ENCODE results near the gene TMEM248. TPM values are rescaled to one million over a fixed set of nuclear protein-coding genes. Genes with fewer than 3 reads are reported as not detected.
"Not testable (repeated sequence)": the region's sequence is repeated elsewhere in the genome, so short reads cannot be mapped to it uniquely, and the experiment has no call there.

The TMEM248 gene
- total RNA-seq, 1 donor from 2014 or later: 44.3 TPM

DNA sequence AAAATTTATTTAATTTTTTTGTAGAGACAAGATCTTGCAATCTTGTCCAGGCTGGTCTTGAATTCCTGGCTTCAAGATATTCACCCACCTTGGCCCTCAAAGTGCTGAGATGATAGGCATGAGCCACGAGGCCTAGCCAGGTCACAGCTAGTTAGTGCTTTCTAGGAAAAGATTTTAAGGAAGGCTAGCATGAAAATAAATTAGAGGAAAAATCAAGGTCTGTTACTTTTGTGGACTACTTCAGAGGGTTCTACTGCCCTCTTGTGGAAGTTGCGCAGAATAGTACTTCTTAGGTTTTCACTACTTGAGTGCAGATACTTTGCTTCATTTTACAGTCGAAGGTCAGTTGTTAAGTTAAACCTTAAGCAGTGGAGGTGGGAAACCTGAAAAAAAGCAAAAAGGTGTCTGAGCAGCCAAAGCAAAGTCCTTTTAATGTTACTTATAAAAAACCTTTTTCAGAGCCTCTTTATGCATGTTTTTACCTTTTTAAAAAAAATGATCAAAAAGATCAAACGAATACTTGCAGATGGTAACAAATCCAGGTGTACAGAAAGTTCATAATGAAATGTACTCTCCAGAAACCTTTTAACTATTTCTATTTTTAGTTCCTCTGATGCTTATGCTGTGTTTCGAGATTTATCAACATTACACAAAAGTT, 79.7 kb downstream of the TMEM248 start:
- not testable (repeated sequence) for DNase-seq

DNA sequence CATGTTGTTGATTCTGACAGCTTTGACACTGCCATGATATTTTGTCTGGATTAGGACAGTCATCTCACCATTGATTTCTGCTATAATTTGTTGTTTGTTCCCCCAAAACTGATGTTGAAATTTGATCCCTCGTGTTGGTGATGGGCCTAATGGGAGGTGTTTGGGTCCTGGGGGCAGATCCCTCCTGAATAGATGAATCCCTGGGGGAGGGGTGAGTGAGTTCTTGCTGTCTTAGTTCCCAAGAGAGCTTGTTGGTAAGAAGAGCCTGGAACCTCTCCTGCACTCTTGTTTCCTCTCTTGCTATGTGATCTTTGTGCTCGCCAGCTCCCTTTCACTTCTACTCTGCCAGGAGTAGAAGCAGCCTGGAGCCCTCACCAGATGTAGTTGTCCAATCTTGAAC, 83.1 kb downstream of the TMEM248 start:
- not testable (repeated sequence) for DNase-seq

DNA sequence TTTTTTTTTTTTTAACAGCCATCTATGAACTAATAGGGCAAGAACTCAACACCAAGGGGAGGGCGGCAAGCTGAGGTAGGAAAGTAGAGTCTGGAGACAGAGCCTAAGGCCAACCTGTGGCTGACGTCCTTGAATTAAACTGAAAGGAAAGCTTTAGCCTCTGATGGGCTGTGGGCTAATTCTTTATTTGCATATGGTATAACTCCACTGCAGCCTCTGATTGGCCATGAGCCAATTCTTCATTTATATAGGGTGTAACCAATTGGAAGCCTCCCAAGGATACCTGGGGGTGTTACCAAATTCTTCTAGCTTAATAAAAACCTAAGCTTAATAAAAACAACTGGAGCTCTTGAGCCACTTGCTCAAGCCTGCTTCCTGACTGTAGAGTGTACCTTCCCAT, 85.9 kb downstream of the TMEM248 start:
- no peak for DNase-seq

Small RNA genes within 50 kb of the gene (small RNA-seq; reads per million reads assigned to genes)
- gene RF00017 (ENCODE audit: low replicate concordance) (not detected), gene RN7SL43P (ENCODE audit: low replicate concordance) (not detected), gene RNU6-1254P (ENCODE audit: low replicate concordance) (not detected)

Other genes with a start within 250 kb of the TMEM248 start
- 28.1 TPM for gene RABGEF1, start 180.5 kb upstream of the TMEM248 start, total RNA-seq
- 55.7 TPM for gene SBDS, start 74.4 kb downstream of the TMEM248 start, total RNA-seq
- gene TYW1, start 75.6 kb downstream of the TMEM248 start, total RNA-seq: 22.5 TPM